ENCODE measurements around the gene KCNQ1OT1.

DNA sequence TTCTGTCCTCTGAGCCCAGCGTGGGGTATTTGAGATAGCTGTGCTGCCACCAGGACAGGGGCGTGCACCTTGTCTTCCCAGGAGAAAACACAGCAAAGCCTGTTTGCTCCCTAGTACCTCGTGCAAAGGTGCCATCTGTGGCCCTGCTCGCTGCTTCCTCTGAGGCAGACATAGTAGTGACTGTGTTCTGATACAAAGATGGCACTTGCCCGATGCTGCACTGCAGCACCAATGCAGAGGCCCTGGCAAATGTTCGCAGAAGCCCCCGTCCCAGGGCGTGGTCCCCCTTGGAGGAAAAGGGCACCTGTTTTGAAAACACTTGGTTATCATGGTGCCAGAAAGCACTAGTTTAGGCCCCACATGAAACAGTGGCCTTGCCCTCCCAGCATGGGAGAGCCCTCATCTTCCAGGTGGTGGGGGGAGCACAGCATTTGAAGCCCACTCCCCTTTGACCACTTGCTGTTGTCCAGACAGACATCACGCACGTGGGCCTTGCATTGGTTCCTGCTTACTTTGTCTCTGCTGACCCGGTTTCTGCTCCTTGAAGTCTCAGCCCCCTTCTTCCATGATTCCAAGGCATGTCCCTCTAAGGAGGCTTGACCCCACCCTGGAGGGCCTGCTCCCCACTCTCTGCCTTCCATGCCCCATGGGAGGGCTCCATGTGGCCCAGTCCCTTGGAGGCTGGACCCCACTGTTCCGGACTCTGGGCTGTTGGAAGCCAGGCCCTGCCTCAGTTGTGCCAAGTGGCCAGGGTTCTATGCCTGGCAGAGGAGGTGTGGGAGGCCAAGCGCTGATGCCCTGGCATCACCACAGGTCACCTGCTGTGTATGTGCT is 109.4 kb downstream of the KCNQ1OT1 start:
- TF ChIP-seq EP300 (IDR thresholded peaks at IDR 0.05) (no peak), POLR2A (IDR thresholded peaks at IDR 0.05; ENCODE audit: low read depth) (no peak)
